GM18858 (cell line): ENCODE measurements around the gene JUND.

ENCODE experiments used
- ATAC-seq: cut with Tn5 transposase; IDR thresholded peaks from one replicate; pipeline ENCODE4 v1.9.1; 2021; ENCODE audit not compliant: unreplicated experiment

Gene JUND

GRCh38 chr19:18308948-18309325 is 27.5 kb upstream of the JUND start:
- no peak for ATAC-seq

- no peak for ATAC-seq
Observed at GRCh38 chr19:18308051-18308947, 26.9 kb upstream of the JUND start.

- no peak for ATAC-seq
Observed at GRCh38 chr19:18307271-18307681, 25.9 kb upstream of the JUND start.

- no peak for ATAC-seq
Observed at GRCh38 chr19:18306888-18307260, 25.5 kb upstream of the JUND start.

- ATAC-seq, result no peak
Observed at GRCh38 chr19:18306209-18306887, 24.9 kb upstream of the JUND start.

GRCh38 chr19:18304458-18305310 is 23.3 kb upstream of the JUND start:
- ATAC-seq, result no peak

GRCh38 chr19:18304208-18304457 is 22.7 kb upstream of the JUND start:
- ATAC-seq, result no peak

- no peak for ATAC-seq
Observed at GRCh38 chr19:18301718-18302111, 20.3 kb upstream of the JUND start.

- no peak for ATAC-seq
Observed at GRCh38 chr19:18300930-18301717, 19.7 kb upstream of the JUND start.

GRCh38 chr19:18299654-18300053 is 18.2 kb upstream of the JUND start:
- ATAC-seq, result no peak

GRCh38 chr19:18298601-18299000 is 17.2 kb upstream of the JUND start:
- ATAC-seq, result no peak

GRCh38 chr19:18297308-18297707 is 15.9 kb upstream of the JUND start:
- ATAC-seq, result no peak

GRCh38 chr19:18295034-18295451 is 13.6 kb upstream of the JUND start:
- no peak for ATAC-seq

- no peak for ATAC-seq
Observed at GRCh38 chr19:18294467-18294864, 13.0 kb upstream of the JUND start.

GRCh38 chr19:18293642-18294466 is 12.4 kb upstream of the JUND start:
- no peak for ATAC-seq

- no peak for ATAC-seq
Observed at GRCh38 chr19:18292810-18293641, 11.6 kb upstream of the JUND start.

- ATAC-seq, result no peak
Observed at GRCh38 chr19:18292462-18292809, 11.0 kb upstream of the JUND start.

- no peak for ATAC-seq
Observed at GRCh38 chr19:18291590-18292461, 10.4 kb upstream of the JUND start.
